ENCODE results near the gene MSMB.

The MSMB gene

GRCh38 chr10:46070749-46071148 is 24.7 kb upstream of the MSMB start:
- Histone ChIP-seq H3K9ac (ENCODE audit: low read length) (no peak overlapping the region), H4K20me1 (ENCODE audit: insufficient read depth, low read length) (no peaks in the 10 kb centered on the region), H3K36me3 (replicated peaks; ENCODE audit: insufficient read depth, low read length) (no peaks in the 10 kb centered on the region), H3K27me3 (replicated peaks; ENCODE audit: insufficient read depth, low read length) (no peaks in the 10 kb centered on the region), H3K27ac (ENCODE audit: low read length) (no peak overlapping the region), H3K4me1 (ENCODE audit: low read length) (no peaks in the 10 kb centered on the region), H2AFZ (ENCODE audit: low read length) (no peak overlapping the region), H3K9me3 (replicated peaks; ENCODE audit: insufficient read depth, low read length) (no peaks in the 10 kb centered on the region), H3F3A (ENCODE audit: insufficient read depth, low read length) (no peaks in the 10 kb centered on the region), H3K9me2 (replicated peaks; ENCODE audit: insufficient read depth, low read length) (no peaks in the 10 kb centered on the region), H3K79me2 (ENCODE audit: low read length) (no peaks in the 10 kb centered on the region), H3K4me2 (ENCODE audit: low read depth, low read length) (no peak overlapping the region), H3K4me3 (ENCODE audit: low read length) (no peak overlapping the region)
- DNase-seq: no peak
- TF ChIP-seq EZH2phosphoT487 (IDR thresholded peaks at IDR 0.05; ENCODE audit: low read length) (no peak), EZH2 (optimal IDR thresholded peaks at IDR 0.05; ENCODE audit: low read depth, low read length) (no peak), CTCF (IDR thresholded peaks at IDR 0.05; ENCODE audit: low read length) (no peak)

- H2AFZ ChIP-seq (ENCODE audit: low read length): no peak overlapping the region
- H3K27ac ChIP-seq (ENCODE audit: low read length): no peak overlapping the region
- no peaks in the 10 kb centered on the region for H3K4me1 ChIP-seq (ENCODE audit: low read length)
- no peaks in the 10 kb centered on the region for H3K27me3 ChIP-seq (replicated peaks; ENCODE audit: insufficient read depth, low read length)
- no peak overlapping the region for H3K9ac ChIP-seq (ENCODE audit: low read length)
- H3K9me2 ChIP-seq (replicated peaks; ENCODE audit: insufficient read depth, low read length): no peaks in the 10 kb centered on the region
- H3K4me2 ChIP-seq (ENCODE audit: low read depth, low read length): no peak overlapping the region
- H3K36me3 ChIP-seq (replicated peaks; ENCODE audit: insufficient read depth, low read length): no peaks in the 10 kb centered on the region
- no peak for DNase-seq
- TF ChIP-seq CTCF (IDR thresholded peaks at IDR 0.05; ENCODE audit: low read length): no peak
- no peak for TF ChIP-seq EZH2 (optimal IDR thresholded peaks at IDR 0.05; ENCODE audit: low read depth, low read length)
- no peak for TF ChIP-seq EZH2phosphoT487 (IDR thresholded peaks at IDR 0.05; ENCODE audit: low read length)
- H3K79me2 ChIP-seq (ENCODE audit: low read length): no peaks in the 10 kb centered on the region
- H3K9me3 ChIP-seq (replicated peaks; ENCODE audit: insufficient read depth, low read length): no peaks in the 10 kb centered on the region
- no peaks in the 10 kb centered on the region for H4K20me1 ChIP-seq (ENCODE audit: insufficient read depth, low read length)
- no peak overlapping the region for H3K4me3 ChIP-seq (ENCODE audit: low read length)
- H3F3A ChIP-seq (ENCODE audit: insufficient read depth, low read length): no peaks in the 10 kb centered on the region
These were observed 23.8 kb upstream of the MSMB start for GRCh38 chr10:46069771-46070463.

GRCh38 chr10:46068905-46069304 is 22.8 kb upstream of the MSMB start:
- Histone ChIP-seq H3K4me1 (ENCODE audit: low read length) (no peaks in the 10 kb centered on the region), H3K9ac (ENCODE audit: low read length) (no peak overlapping the region), H3K27me3 (replicated peaks; ENCODE audit: insufficient read depth, low read length) (no peaks in the 10 kb centered on the region), H4K20me1 (ENCODE audit: insufficient read depth, low read length) (no peaks in the 10 kb centered on the region), H3F3A (ENCODE audit: insufficient read depth, low read length) (no peaks in the 10 kb centered on the region), H3K36me3 (replicated peaks; ENCODE audit: insufficient read depth, low read length) (no peaks in the 10 kb centered on the region), H3K4me3 (ENCODE audit: low read length) (no peak overlapping the region), H3K27ac (ENCODE audit: low read length) (no peak overlapping the region), H3K9me3 (replicated peaks; ENCODE audit: insufficient read depth, low read length) (no peaks in the 10 kb centered on the region), H3K4me2 (ENCODE audit: low read depth, low read length) (no peak overlapping the region), H3K9me2 (replicated peaks; ENCODE audit: insufficient read depth, low read length) (no peaks in the 10 kb centered on the region), H2AFZ (ENCODE audit: low read length) (no peak overlapping the region), H3K79me2 (ENCODE audit: low read length) (no peaks in the 10 kb centered on the region)
- no peak for TF ChIP-seq EZH2phosphoT487 (IDR thresholded peaks at IDR 0.05; ENCODE audit: low read length)
- no peak for TF ChIP-seq EZH2 (optimal IDR thresholded peaks at IDR 0.05; ENCODE audit: low read depth, low read length)
- DNase-seq: no peak

GRCh38 chr10:46068117-46068516 is 22.0 kb upstream of the MSMB start:
- no peaks in the 10 kb centered on the region for H3K9me2 ChIP-seq (replicated peaks; ENCODE audit: insufficient read depth, low read length)
- TF ChIP-seq CTCF (IDR thresholded peaks at IDR 0.05; ENCODE audit: low read length) (no peak), EZH2 (optimal IDR thresholded peaks at IDR 0.05; ENCODE audit: low read depth, low read length) (no peak), EZH2phosphoT487 (IDR thresholded peaks at IDR 0.05; ENCODE audit: low read length) (no peak)
- H3K27me3 ChIP-seq (replicated peaks; ENCODE audit: insufficient read depth, low read length): no peaks in the 10 kb centered on the region
- no peaks in the 10 kb centered on the region for H3K79me2 ChIP-seq (ENCODE audit: low read length)
- H3K4me1 ChIP-seq (ENCODE audit: low read length): no peaks in the 10 kb centered on the region
- no peak overlapping the region for H2AFZ ChIP-seq (ENCODE audit: low read length)
- H3K36me3 ChIP-seq (replicated peaks; ENCODE audit: insufficient read depth, low read length): no peaks in the 10 kb centered on the region
- no peak overlapping the region for H3K4me2 ChIP-seq (ENCODE audit: low read depth, low read length)
- no peaks in the 10 kb centered on the region for H4K20me1 ChIP-seq (ENCODE audit: insufficient read depth, low read length)
- no peaks in the 10 kb centered on the region for H3K9me3 ChIP-seq (replicated peaks; ENCODE audit: insufficient read depth, low read length)
- H3K9ac ChIP-seq (ENCODE audit: low read length): no peak overlapping the region
- H3K4me3 ChIP-seq (ENCODE audit: low read length): no peak overlapping the region
- no peak overlapping the region for H3K27ac ChIP-seq (ENCODE audit: low read length)
- no peaks in the 10 kb centered on the region for H3F3A ChIP-seq (ENCODE audit: insufficient read depth, low read length)
- no peak for DNase-seq
